SK-N-SH treated with all-trans-retinoic acid at 6 μM for 48 hours (cell line): Measurements from ENCODE around the gene CT45A6.
"Not testable (repeated sequence)": the region's sequence is repeated elsewhere in the genome, so short reads cannot be mapped to it uniquely, and the experiment has no call there.

Source experiments
- ATAC-seq: fragments of 200-7000 bp; cut with Tn5 transposase; 3 replicates; pipeline ENCODE4 v1.9.1; 2020; ENCODE audit warnings: mild to moderate bottlenecking, moderate library complexity

The CT45A6 gene, protein sequence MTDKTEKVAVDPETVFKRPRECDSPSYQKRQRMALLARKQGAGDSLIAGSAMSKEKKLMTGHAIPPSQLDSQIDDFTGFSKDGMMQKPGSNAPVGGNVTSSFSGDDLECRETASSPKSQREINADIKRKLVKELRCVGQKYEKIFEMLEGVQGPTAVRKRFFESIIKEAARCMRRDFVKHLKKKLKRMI

DNA sequence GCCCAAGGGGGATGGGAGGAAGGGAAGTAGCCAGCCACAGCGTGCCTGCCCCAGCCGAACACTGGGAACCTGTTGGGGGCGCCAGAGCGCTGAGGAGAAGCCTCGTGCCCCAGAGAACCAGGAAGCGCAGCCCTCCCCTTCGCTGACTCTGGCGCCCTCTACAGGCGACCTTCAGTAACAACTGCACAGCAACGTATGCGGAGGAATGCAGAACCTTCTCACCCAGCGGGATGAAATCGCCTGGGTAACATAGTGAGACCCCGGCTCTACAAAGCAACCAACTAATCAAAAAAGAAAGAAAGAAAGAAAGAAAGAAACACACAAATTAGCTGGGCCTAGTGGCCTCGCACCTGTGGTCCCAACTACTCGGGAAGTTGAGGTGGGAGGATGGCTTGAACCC lies at the start of gene CT45A6:
TSS of gene CT45A6 (minus strand) at position 101 of the 400 bp plus-strand sequence. CDS start 3,794 bp downstream, outside the sequence.
- ATAC-seq: not testable (repeated sequence)

DNA sequence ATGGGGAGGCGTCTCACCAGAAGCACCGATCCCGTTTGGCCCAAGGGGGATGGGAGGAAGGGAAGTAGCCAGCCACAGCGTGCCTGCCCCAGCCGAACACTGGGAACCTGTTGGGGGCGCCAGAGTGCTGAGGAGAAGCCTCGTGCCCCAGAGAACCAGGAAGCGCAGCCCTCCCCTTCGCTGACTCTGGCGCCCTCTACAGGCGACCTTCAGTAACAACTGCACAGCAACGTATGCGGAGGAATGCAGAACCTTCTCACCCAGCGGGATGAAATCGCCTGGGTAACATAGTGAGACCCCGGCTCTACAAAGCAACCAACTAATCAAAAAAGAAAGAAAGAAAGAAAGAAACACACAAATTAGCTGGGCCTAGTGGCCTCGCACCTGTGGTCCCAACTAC lies 34.6 kb upstream of the CT45A6 start, which contains the start of gene CT45A7:
TSS of gene CT45A7 (minus strand) at position 101 of the 400 bp plus-strand sequence. CDS start 3,747 bp downstream, outside the sequence.
- ATAC-seq: not testable (repeated sequence)

DNA sequence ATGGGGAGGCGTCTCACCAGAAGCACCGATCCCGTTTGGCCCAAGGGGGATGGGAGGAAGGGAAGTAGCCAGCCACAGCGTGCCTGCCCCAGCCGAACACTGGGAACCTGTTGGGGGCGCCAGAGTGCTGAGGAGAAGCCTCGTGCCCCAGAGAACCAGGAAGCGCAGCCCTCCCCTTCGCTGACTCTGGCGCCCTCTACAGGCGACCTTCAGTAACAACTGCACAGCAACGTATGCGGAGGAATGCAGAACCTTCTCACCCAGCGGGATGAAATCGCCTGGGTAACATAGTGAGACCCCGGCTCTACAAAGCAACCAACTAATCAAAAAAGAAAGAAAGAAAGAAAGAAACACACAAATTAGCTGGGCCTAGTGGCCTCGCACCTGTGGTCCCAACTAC lies 17.3 kb upstream of the CT45A6 start, which contains the start of gene CT45A2:
TSS of gene CT45A2 (minus strand) at position 101 of the 400 bp plus-strand sequence. CDS start 3,747 bp downstream, outside the sequence.
- ATAC-seq: not testable (repeated sequence)

DNA sequence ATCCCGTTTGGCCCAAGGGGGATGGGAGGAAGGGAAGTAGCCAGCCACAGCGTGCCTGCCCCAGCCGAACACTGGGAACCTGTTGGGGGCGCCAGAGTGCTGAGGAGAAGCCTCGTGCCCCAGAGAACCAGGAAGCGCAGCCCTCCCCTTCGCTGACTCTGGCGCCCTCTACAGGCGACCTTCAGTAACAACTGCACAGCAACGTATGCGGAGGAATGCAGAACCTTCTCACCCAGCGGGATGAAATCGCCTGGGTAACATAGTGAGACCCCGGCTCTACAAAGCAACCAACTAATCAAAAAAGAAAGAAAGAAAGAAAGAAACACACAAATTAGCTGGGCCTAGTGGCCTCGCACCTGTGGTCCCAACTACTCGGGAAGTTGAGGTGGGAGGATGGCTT lies 17.2 kb downstream of the CT45A6 start, which contains the start of gene CT45A5:
TSS of gene CT45A5 (minus strand) at position 101 of the 400 bp plus-strand sequence. CDS start 3,774 bp downstream, outside the sequence.
- ATAC-seq: not testable (repeated sequence)

DNA sequence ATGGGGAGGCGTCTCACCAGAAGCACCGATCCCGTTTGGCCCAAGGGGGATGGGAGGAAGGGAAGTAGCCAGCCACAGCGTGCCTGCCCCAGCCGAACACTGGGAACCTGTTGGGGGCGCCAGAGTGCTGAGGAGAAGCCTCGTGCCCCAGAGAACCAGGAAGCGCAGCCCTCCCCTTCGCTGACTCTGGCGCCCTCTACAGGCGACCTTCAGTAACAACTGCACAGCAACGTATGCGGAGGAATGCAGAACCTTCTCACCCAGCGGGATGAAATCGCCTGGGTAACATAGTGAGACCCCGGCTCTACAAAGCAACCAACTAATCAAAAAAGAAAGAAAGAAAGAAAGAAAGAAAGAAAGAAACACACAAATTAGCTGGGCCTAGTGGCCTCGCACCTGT lies 34.5 kb downstream of the CT45A6 start, which contains the start of gene CT45A3:
TSS of gene CT45A3 (minus strand) at position 101 of the 400 bp plus-strand sequence. CDS start 3,747 bp downstream, outside the sequence.
- not testable (repeated sequence) for ATAC-seq

DNA sequence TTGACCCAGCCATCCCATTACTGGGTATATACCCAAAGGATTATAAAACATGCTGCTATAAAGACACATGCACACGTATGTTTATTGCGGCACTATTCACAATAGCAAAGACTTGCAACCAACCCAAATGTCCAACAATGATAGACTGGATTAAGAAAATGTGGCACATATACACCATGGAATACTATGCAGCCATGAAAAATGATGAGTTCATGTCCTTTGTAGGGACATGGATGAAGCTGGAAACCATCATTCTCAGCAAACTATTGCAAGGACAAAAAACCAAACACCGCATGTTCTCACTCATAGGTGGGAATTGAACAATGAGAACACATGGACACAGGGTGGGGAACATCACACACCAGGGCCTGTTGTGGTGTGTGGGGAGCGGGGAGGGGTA lies 57.8 kb downstream of the CT45A6 start:
- ATAC-seq: not testable (repeated sequence)
